ENCODE measurements around the gene AKAP8. TPM values are rescaled to one million over a fixed set of nuclear protein-coding genes. Genes with fewer than 3 reads are reported as not detected.

Gene AKAP8
- total and polyA plus RNA-seq, 3 experiments from 2014 or later = 22.3 to 59.8 (median 48.6) TPM

GRCh38 chr19:15402411-15403150, 23.0 kb upstream of the AKAP8 start:
- Mint-ChIP-seq H3K9me3 (no peaks in the 10 kb centered on the region), H3K36me3 (peaks cover 0 to 78% (median 3%) of the 10 kb centered on the region in 3 donors), H3K4me1 (peaks cover 27 to 40% (median 35%) of the 10 kb centered on the region in 3 donors), H3K27ac (peak overlapping the region in 1 of 8 donors; percentile 15), H3K4me3 (no peak overlapping the region), H3K27me3 (no peaks in the 10 kb centered on the region)
- Histone ChIP-seq H3K27me3 (ENCODE audit: insufficient read depth, low read length, poor library complexity, severe bottlenecking) (no peaks in the 10 kb centered on the region), H3K9me3 (ENCODE audit: low read length) (no peaks in the 10 kb centered on the region), H3K4me3 (ENCODE audit: low read length) (no peak overlapping the region), H3K4me1 (ENCODE audit: insufficient read depth, low read length) (no peaks in the 10 kb centered on the region), H3K27ac (ENCODE audit: low read depth, low read length) (no peak overlapping the region), H3K36me3 (ENCODE audit: insufficient read depth, low read length) (peaks cover 29% of the 10 kb centered on the region)
- POLR2A ChIA-PET = interaction anchor here (1.3 kb wide), 1 partner anchor 17 kb away, joined by 3 read pairs; no protein-coding TSS in a partner anchor
- CTCF ChIA-PET = interaction anchor here (2.2 kb wide), 1 partner anchor 17 kb away, joined by 5 read pairs; the partner anchor contains the start of gene AKAP8L
- DNase-seq = no peak

DNA sequence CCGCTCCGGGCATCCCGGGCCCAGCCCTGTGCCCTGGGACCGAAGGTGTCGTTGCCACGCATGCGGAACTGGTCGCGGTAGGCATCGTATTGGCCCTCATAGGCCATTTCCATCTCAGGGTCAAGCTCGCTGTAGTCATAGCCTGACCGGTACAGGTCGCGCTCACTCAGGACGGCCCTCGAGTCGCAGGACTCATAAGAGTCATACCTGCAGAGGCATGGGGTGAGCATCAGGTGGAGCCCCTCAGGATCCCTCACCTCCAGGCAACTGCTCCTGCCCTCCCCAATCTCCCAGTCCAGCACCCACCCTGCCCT, 21.8 kb upstream of the AKAP8 start:
- Histone ChIP-seq H3K4me1 (ENCODE audit: insufficient read depth, low read length) (no peaks in the 10 kb centered on the region), H3K4me3 (ENCODE audit: low read length) (no peak overlapping the region), H3K36me3 (ENCODE audit: insufficient read depth, low read length) (peaks cover 41% of the 10 kb centered on the region), H3K27me3 (ENCODE audit: insufficient read depth, low read length, poor library complexity, severe bottlenecking) (no peaks in the 10 kb centered on the region), H3K27ac (ENCODE audit: low read depth, low read length) (no peak overlapping the region), H3K9me3 (ENCODE audit: low read length) (no peaks in the 10 kb centered on the region)
- ChIA-PET CTCF (no interaction called here), POLR2A (no interaction called here)
- no peak for DNase-seq
- no peak overlapping the region for H3K4me3 Mint-ChIP-seq
- H3K9me3 Mint-ChIP-seq = no peaks in the 10 kb centered on the region
- H3K27ac Mint-ChIP-seq = peak overlapping the region in 1 of 8 donors; percentile 23
- no peaks in the 10 kb centered on the region for H3K27me3 Mint-ChIP-seq
- peaks cover 0 to 83% (median 8%) of the 10 kb centered on the region in 3 donors for H3K36me3 Mint-ChIP-seq
- peaks cover 17 to 28% (median 27%) of the 10 kb centered on the region in 3 donors for H3K4me1 Mint-ChIP-seq

DNA sequence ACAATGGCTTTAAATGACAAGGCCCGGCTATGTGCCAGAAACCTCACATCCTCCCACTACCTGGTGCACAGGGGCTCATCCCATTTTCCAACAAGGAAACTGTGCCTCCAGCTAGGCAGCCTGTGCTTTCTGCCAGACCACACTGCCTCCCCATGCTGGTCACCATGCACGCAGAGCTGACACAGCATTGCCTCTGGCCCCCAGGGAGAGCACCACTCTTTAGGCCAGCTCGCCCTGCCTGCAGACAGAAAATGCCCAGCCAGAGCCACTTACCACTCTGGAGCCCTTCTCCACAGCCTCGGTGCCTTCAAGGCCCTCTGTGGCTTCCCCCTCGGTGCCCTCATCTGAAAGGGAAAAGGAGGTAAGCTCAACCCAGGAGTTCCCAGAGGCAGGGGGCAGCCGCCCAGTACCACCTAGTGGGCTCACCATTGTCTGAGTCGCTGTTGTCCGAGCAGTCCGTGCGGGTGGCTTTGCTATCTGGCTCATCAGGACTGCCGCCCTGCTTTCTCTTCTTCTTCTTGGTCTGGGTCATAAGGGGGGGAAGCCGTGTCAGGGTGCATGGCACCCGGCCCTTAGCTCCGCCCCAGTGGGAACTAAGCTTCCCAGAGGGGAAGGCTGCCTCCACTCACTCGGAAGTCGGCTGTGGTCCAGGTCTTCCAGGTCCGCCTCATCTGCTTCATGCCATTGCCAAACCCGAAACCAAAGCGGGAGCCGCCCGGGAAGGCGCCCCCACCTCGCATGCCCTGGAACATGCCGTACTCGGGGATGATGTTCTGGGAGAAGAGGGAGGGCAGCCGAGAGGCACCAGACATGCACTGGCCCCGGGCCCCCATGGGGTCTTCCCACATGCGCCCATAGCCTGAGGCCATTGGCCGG, 21.2 kb upstream of the AKAP8 start:
- ChIA-PET POLR2A (interaction anchor here (0.6 kb wide), 1 partner anchor 38 kb away, joined by 3 read pairs; no protein-coding TSS in a partner anchor), CTCF (interaction anchor here (1.0 kb wide), 2 partner anchors 18 to 21 kb away, joined by 3 read pairs; partner anchors contain the start of genes AKAP8 and AKAP8L)
- H3K27me3 Mint-ChIP-seq = no peaks in the 10 kb centered on the region
- H3K36me3 ChIP-seq (ENCODE audit: insufficient read depth, low read length) = peaks cover 46% of the 10 kb centered on the region
- H3K9me3 ChIP-seq (ENCODE audit: low read length) = no peaks in the 10 kb centered on the region
- no peak for DNase-seq
- no peaks in the 10 kb centered on the region for H3K27me3 ChIP-seq (ENCODE audit: insufficient read depth, low read length, poor library complexity, severe bottlenecking)
- no peaks in the 10 kb centered on the region for H3K9me3 Mint-ChIP-seq
- H3K4me3 Mint-ChIP-seq = no peak overlapping the region
- no peak overlapping the region for H3K4me3 ChIP-seq (ENCODE audit: low read length)
- peaks cover 0 to 85% (median 13%) of the 10 kb centered on the region in 3 donors for H3K36me3 Mint-ChIP-seq
- no peaks in the 10 kb centered on the region for H3K4me1 ChIP-seq (ENCODE audit: insufficient read depth, low read length)
- peak overlapping the region in 1 of 8 donors; percentile 8 for H3K27ac Mint-ChIP-seq
- H3K27ac ChIP-seq (ENCODE audit: low read depth, low read length) = no peak overlapping the region
- H3K4me1 Mint-ChIP-seq = peaks cover 16 to 26% (median 22%) of the 10 kb centered on the region in 3 donors

GRCh38 chr19:15399635-15400034, 20.0 kb upstream of the AKAP8 start:
- H3K27ac Mint-ChIP-seq = peak overlapping the region in 2 of 8 donors; percentile 21 to 27
- Histone ChIP-seq H3K27ac (ENCODE audit: low read depth, low read length) (no peak overlapping the region), H3K27me3 (ENCODE audit: insufficient read depth, low read length, poor library complexity, severe bottlenecking) (no peaks in the 10 kb centered on the region), H3K4me3 (ENCODE audit: low read length) (no peak overlapping the region), H3K36me3 (ENCODE audit: insufficient read depth, low read length) (peaks cover 46% of the 10 kb centered on the region), H3K4me1 (ENCODE audit: insufficient read depth, low read length) (no peaks in the 10 kb centered on the region), H3K9me3 (ENCODE audit: low read length) (no peaks in the 10 kb centered on the region)
- no peaks in the 10 kb centered on the region for H3K27me3 Mint-ChIP-seq
- ChIA-PET CTCF (interaction anchor here (1.0 kb wide), 1 partner anchor 20 kb away, joined by 3 read pairs; the partner anchor contains the start of gene AKAP8), POLR2A (no interaction called here)
- peaks cover 11 to 20% (median 13%) of the 10 kb centered on the region in 3 donors for H3K4me1 Mint-ChIP-seq
- no peaks in the 10 kb centered on the region for H3K9me3 Mint-ChIP-seq
- H3K36me3 Mint-ChIP-seq = peaks cover 0 to 88% (median 13%) of the 10 kb centered on the region in 3 donors
- no peak overlapping the region for H3K4me3 Mint-ChIP-seq
- DNase-seq = no peak

- H3K9me3 Mint-ChIP-seq = no peaks in the 10 kb centered on the region
- no peak overlapping the region for H3K27ac Mint-ChIP-seq
- DNase-seq = no peak
- Histone ChIP-seq H3K27ac (ENCODE audit: low read depth, low read length) (no peak overlapping the region), H3K4me1 (ENCODE audit: insufficient read depth, low read length) (no peaks in the 10 kb centered on the region), H3K27me3 (ENCODE audit: insufficient read depth, low read length, poor library complexity, severe bottlenecking) (no peaks in the 10 kb centered on the region), H3K36me3 (ENCODE audit: insufficient read depth, low read length) (peaks cover 47% of the 10 kb centered on the region), H3K9me3 (ENCODE audit: low read length) (no peaks in the 10 kb centered on the region), H3K4me3 (ENCODE audit: low read length) (no peak overlapping the region)
- no peaks in the 10 kb centered on the region for H3K27me3 Mint-ChIP-seq
- H3K4me3 Mint-ChIP-seq = no peak overlapping the region
- peaks cover 6 to 15% (median 10%) of the 10 kb centered on the region in 3 donors for H3K4me1 Mint-ChIP-seq
- peaks cover 0 to 86% (median 13%) of the 10 kb centered on the region in 3 donors for H3K36me3 Mint-ChIP-seq
- CTCF ChIA-PET = no interaction called here
- POLR2A ChIA-PET = no interaction called here
These were observed 19.6 kb upstream of the AKAP8 start for GRCh38 chr19:15399234-15399515.

DNA sequence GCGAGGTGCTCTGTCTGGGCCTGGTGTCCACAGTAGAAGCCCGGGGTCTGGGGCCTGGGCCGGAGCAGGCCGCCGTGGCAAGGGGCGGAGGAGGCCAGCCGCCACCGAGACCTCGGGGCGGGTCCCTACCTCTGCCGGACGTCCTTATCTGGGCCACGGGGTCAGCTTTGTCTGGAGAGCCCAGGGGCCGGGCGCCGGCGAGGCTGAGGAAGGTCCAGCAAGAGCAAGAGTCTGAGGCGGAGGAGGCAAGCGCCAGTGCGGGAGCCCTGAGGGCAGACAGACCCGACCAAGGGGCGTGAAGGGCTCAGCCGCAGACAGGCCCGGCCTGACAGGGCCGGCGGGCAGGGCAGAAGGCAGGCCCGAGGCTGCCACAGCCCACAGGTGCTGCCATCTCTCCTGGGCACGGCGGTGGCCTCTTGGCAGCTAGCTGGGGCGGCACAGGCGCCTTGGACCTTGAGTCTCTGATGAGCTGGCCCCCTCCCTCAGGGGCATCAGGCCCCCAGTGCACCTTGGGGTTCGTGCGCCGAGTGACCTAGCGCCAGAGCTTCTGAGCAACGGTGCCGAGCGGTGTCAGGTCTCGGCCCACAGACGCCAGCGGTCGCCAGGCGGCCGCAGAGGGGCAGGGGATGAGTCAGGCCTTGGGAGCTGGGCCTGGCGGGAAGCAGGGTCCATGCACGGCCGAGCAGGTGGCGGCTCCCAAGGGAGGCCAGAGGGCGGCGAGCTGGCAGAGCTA, 19.1 kb upstream of the AKAP8 start:
- H3K9me3 ChIP-seq (ENCODE audit: low read length) = no peaks in the 10 kb centered on the region
- no peak for DNase-seq
- ChIA-PET POLR2A (no interaction called here), CTCF (no interaction called here)
- no peaks in the 10 kb centered on the region for H3K27me3 Mint-ChIP-seq
- H3K36me3 Mint-ChIP-seq = peaks cover 0 to 87% (median 14%) of the 10 kb centered on the region in 3 donors
- H3K36me3 ChIP-seq (ENCODE audit: insufficient read depth, low read length) = peaks cover 50% of the 10 kb centered on the region
- no peak overlapping the region for H3K4me3 Mint-ChIP-seq
- H3K4me1 Mint-ChIP-seq = peaks cover 3 to 10% (median 9%) of the 10 kb centered on the region in 3 donors
- H3K27ac Mint-ChIP-seq = peak overlapping the region in 1 of 8 donors; percentile 50
- no peaks in the 10 kb centered on the region for H3K9me3 Mint-ChIP-seq
- H3K27me3 ChIP-seq (ENCODE audit: insufficient read depth, low read length, poor library complexity, severe bottlenecking) = no peaks in the 10 kb centered on the region
- no peak overlapping the region for H3K4me3 ChIP-seq (ENCODE audit: low read length)
- H3K4me1 ChIP-seq (ENCODE audit: insufficient read depth, low read length) = no peaks in the 10 kb centered on the region
- H3K27ac ChIP-seq (ENCODE audit: low read depth, low read length) = no peak overlapping the region

DNA sequence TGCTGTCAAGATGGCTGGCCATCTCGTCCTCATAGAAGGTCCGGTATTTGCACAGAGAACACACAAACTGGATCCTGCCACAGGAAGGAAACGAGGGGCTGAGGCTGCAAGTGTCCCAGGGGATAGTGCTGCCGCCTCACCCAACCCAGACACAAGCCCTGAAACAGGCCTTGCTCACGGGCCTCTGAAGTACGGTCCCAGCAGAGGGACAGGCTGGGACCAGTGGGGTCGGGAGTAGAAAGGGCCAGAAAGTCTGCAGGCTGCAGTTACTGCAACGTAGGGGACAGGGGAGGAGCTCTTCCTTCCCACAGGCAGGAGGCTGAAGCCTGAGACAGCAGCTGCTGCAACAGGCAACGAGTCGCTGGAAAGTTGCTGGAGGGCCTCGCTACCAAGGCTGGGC, 18.2 kb upstream of the AKAP8 start:
- Histone ChIP-seq H3K4me3 (ENCODE audit: low read length) (no peak overlapping the region), H3K4me1 (ENCODE audit: insufficient read depth, low read length) (no peaks in the 10 kb centered on the region), H3K36me3 (ENCODE audit: insufficient read depth, low read length) (peaks cover 41% of the 10 kb centered on the region), H3K9me3 (ENCODE audit: low read length) (no peaks in the 10 kb centered on the region), H3K27ac (ENCODE audit: low read depth, low read length) (no peak overlapping the region), H3K27me3 (ENCODE audit: insufficient read depth, low read length, poor library complexity, severe bottlenecking) (no peaks in the 10 kb centered on the region)
- Mint-ChIP-seq H3K36me3 (peaks cover 0 to 87% (median 12%) of the 10 kb centered on the region in 3 donors), H3K4me1 (peaks cover 3 to 10% (median 8%) of the 10 kb centered on the region in 3 donors), H3K27me3 (no peaks in the 10 kb centered on the region), H3K27ac (peak overlapping the region in 2 of 8 donors; percentile 20 to 55), H3K4me3 (no peak overlapping the region), H3K9me3 (no peaks in the 10 kb centered on the region)
- CTCF ChIA-PET = interaction anchor here (1.2 kb wide), 1 partner anchor 21 kb away, joined by 4 read pairs; the partner anchor contains the start of gene AKAP8L
- no peak for DNase-seq
- POLR2A ChIA-PET = no interaction called here
